GM12872 (cell line): ENCODE measurements around the gene DUSP3.

Experiments used
- TF ChIP-seq, protein P1 (sequence below): IDR thresholded peaks from 3 replicates; pipeline ENCODE4 v1.5.1; 2011; ENCODE audit warnings: low read depth, mild to moderate bottlenecking, low read length, moderate library complexity; ENCODE audit not compliant: insufficient read depth

Gene DUSP3

DNA sequence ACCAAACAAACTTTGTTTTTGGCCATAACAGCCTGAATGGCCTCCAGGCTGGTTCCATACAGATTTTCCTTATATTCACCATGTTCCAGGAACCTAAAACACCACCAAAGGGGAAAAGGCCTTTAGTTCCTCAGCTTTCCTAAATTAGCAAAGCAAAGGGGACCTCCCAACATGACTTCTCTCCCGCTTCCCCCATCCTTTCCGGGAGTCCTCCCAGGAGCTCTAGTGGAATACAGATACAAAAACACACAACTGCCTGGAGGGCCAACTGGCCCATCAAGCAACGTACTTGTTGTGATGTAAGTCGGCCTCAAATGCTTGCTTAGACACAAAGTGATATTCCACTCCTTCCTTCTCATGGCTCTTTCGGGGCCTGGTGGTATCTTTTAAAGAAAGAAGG is 32.0 kb upstream of the DUSP3 start:
- TF ChIP-seq, protein P1, sequence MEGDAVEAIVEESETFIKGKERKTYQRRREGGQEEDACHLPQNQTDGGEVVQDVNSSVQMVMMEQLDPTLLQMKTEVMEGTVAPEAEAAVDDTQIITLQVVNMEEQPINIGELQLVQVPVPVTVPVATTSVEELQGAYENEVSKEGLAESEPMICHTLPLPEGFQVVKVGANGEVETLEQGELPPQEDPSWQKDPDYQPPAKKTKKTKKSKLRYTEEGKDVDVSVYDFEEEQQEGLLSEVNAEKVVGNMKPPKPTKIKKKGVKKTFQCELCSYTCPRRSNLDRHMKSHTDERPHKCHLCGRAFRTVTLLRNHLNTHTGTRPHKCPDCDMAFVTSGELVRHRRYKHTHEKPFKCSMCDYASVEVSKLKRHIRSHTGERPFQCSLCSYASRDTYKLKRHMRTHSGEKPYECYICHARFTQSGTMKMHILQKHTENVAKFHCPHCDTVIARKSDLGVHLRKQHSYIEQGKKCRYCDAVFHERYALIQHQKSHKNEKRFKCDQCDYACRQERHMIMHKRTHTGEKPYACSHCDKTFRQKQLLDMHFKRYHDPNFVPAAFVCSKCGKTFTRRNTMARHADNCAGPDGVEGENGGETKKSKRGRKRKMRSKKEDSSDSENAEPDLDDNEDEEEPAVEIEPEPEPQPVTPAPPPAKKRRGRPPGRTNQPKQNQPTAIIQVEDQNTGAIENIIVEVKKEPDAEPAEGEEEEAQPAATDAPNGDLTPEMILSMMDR: no peak

DNA sequence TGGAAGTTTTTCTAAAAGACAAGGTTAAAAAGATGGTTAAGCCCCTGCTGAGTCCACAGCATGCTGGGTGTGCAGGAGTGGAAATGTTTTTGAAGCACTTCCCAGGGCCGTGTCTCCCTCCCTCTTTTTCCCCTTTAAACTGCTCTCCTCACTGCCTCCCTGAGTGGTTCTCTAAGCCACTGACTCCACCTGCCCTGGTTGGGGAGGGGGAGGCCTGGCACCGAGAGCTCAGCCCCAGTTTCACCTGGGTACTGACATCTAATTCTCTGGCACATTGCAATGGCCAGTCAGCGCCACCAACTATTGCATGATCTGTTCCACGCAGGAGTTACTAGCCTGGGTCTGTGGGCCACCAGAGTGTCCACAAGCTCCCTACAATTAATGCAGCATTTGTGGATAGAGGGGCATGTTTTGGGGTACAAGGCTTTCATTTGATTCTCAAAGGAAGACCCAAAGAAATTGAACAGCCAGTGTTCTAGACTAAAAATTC is 31.5 kb upstream of the DUSP3 start:
- TF ChIP-seq, protein P1: no peak

DNA sequence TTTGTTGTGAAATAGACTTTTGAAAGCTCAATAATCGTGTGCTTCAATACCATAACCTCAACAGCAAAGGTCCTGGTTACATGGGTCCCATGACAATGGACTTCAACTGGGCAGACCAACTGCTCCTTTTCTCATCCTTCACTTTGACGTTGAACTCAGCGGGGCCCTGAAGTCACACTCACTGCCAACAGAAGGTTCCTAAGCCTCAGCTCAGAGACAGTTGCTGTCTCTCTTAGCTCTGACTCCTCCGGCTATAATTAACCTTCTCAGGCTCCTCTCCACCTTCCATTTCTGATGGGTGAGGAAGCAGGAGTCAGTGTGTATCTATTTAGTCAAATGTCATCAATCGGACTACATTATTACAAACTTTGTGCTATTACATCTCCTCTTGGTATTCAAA is 30.3 kb upstream of the DUSP3 start:
- TF ChIP-seq, protein P1: no peak

DNA sequence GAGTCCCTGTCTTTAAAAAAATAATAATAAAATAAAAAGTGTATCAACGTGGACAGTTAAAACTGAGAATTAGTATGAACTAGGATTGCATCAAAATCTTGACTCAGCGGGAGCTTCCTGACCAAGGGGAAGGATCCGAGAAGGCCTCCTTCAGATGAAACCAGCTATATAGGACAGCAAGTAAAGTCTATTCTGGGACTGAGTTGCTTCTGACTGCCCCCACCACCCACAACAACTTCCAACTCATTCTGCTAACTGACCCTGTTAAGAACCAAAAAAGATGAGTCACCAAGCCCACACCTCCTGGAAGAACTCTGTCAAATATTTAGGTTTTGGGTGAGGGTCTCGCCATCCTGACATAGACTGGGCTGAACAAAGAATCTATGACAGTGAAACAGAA is 29.3 kb upstream of the DUSP3 start:
- TF ChIP-seq, protein P1: no peak

DNA sequence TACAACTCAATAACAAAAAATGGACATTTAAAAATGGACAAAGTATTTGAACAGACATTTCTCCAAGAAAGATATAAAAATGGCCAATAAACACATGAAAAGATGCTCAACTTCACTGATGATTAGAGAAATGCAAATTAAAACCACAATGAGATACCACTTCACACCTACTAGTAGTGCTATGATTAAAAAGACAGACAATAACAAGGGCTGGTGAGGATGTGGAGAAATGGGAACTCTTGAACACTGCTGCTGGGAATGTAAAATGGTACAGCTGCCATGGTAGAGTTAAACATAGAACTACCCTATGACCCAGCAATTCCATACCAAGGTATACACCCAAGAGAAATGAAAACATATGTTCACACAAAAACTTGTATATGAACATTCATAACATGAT is 26.3 kb upstream of the DUSP3 start:
- TF ChIP-seq, protein P1: no peak

DNA sequence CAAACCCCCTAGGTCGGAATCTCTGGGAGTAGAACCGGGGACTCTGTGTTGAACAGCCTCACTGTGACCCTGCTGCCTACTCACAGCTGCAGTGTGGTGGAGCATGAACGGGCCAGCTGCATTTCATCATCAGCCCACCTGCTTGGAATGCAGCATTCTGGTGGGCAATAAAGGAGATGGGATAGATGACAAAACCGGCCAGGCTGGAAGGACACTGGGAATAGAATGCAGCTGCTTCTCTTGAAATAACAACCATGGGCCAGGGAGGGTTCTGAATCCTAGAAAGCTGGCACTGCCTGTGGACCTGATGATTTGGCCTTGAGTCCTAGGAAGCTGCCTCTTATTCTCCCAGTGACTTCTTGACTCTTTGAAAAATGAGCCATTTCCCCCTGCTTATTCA is 25.0 kb upstream of the DUSP3 start:
- TF ChIP-seq, protein P1: no peak

DNA sequence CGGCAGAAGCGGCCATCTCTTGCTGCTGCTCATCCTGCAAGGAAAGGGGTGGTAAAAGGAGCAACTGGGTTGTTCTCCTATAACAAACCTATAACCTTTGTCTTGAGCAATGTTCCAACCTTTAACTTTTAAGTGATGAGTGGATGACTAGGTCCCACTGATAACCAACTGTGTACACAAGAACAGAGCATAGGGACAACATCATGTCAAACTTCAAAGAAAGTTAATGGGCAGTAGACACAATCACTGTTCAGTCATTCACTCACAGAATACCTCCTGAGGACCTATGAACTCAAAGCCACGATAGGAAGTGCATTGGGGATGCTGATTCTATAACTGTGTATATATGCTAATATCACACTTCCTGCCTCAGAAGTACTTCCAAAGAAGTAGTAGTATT is 23.1 kb upstream of the DUSP3 start:
- TF ChIP-seq, protein P1: no peak

DNA sequence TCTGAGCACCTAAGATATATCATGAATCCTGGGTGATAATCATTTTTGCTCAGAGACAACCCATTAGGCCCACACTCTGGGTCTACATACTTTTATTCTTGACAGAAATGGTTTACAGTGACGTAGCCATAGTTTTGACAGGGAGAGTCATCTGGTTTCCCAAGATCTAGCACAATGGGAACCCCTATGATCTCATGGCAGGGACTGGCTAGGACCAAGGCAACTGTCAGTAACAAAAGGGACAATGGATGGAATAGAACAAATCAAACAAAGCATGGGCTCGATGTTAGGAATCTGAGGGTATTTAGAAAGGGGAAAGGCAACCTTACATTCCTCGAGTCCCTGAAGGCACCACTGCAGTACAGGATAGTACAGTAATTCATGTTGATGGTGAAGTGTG is 22.0 kb upstream of the DUSP3 start:
- TF ChIP-seq, protein P1: no peak
